ENCODE data around the gene KIF3A. TPM values are rescaled to one million over a fixed set of nuclear protein-coding genes. Genes with fewer than 3 reads are reported as not detected.
A peak's percentile ranks its signal among the peaks of the same experiment; 100 is the strongest.

Gene KIF3A
- total and polyA plus RNA-seq, 8 donors: 0.58 to 19.3 (median 4.6) TPM

DNA sequence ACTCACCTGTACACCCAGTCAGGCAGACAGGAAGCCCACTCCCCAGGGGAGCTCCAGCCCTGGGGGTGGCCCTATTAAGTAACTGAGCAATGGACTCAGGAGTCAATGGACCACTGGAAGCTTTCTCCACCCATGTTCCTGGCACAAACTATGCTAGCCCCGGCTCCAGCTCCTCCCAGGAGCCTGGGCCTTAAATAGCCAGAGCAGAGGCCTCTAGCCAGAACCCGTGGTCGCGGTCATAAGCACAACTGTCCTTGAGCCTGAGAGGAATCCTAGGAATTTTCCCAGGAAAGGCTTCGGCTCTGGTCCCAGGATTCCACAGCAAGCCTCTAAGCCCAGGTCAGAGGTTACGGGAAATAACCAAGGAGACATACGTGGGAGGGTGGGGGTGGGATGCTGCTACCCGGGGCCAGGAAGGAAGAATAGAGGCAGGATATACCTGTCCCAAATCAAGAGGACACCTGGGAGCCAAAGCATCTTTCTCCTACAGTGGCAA, 34.2 kb upstream of the KIF3A start:
- Histone ChIP-seq H3K4me1 (peaks cover 26 to 81% (median 61%) of the 10 kb centered on the region in 4 donors), H3K27ac (peak overlapping the region in 3 of 5 donors; percentile 22 to 38 (median 36)), H3K9me3 (no peaks in the 10 kb centered on the region), H3K4me3 (no peak overlapping the region), H3K27me3 (no peaks in the 10 kb centered on the region), H3K36me3 (no peaks in the 10 kb centered on the region)
- TF ChIP-seq EP300 (IDR thresholded peaks at IDR 0.05) (no peak), POLR2A (IDR thresholded peaks at IDR 0.05) (no peak), POLR2AphosphoS5 (IDR thresholded peaks at IDR 0.05) (no peak)
- TF ChIP-seq, protein P1, sequence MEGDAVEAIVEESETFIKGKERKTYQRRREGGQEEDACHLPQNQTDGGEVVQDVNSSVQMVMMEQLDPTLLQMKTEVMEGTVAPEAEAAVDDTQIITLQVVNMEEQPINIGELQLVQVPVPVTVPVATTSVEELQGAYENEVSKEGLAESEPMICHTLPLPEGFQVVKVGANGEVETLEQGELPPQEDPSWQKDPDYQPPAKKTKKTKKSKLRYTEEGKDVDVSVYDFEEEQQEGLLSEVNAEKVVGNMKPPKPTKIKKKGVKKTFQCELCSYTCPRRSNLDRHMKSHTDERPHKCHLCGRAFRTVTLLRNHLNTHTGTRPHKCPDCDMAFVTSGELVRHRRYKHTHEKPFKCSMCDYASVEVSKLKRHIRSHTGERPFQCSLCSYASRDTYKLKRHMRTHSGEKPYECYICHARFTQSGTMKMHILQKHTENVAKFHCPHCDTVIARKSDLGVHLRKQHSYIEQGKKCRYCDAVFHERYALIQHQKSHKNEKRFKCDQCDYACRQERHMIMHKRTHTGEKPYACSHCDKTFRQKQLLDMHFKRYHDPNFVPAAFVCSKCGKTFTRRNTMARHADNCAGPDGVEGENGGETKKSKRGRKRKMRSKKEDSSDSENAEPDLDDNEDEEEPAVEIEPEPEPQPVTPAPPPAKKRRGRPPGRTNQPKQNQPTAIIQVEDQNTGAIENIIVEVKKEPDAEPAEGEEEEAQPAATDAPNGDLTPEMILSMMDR (IDR thresholded peaks at IDR 0.05): no peak
- intact Hi-C loops (cut with DNase I; ENCODE audit: low total_unique reads): no loop called here
- DNase-seq: peak in 1 of 2 donors; percentile 36
- 52 to 73% (median 71%) methylated on average over 6 to 8 of the region's 8 CpGs for WGBS, 5 donors

DNA sequence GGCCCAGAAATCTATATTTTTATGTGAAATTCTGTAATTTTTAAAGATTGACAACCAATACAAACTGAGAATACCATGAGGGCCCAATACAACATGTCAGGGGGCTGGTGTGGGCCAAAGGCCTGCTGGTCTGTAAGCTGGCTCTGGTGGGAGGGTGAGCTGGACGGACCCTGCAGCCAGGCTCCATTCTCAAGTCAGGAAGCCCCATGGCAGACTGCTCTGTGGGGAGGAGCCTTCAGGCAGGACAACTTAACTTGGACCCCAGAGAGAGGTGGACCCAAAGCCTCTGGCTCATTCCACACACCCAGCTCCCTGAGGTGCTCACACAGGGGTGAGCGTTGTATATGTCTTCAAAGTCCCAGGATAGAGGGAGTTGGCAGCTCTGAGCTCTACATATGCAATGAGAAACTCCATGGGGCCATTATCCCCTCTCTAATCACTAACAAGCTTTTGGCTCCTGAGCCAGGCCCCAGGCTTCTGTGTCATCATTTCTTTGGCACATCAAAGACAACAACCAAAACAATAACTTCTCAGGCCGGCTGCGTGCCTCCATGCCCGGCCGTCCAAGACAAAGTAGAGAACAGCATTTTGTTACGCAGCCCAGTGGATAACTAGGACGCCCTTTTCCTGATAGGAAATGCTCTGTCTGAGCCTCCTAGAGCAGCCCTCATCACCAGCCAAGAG, 33.3 kb upstream of the KIF3A start:
- no peak for DNase-seq
- peaks cover 28 to 75% (median 53%) of the 10 kb centered on the region in 4 donors for H3K4me1 ChIP-seq
- H3K4me3 ChIP-seq: no peak overlapping the region
- no peak for TF ChIP-seq POLR2AphosphoS5 (IDR thresholded peaks at IDR 0.05)
- TF ChIP-seq EP300 (IDR thresholded peaks at IDR 0.05): no peak
- TF ChIP-seq, protein P1 (IDR thresholded peaks at IDR 0.05): no peak
- no peak for TF ChIP-seq POLR2A (IDR thresholded peaks at IDR 0.05)
- intact Hi-C loops (cut with DNase I; ENCODE audit: low total_unique reads): no loop called here
- peak overlapping the region in 3 of 5 donors; percentile 2 to 38 (median 22) for H3K27ac ChIP-seq
- H3K9me3 ChIP-seq: no peaks in the 10 kb centered on the region
- H3K36me3 ChIP-seq: no peaks in the 10 kb centered on the region
- no peaks in the 10 kb centered on the region for H3K27me3 ChIP-seq
- WGBS, 5 donors: 78 to 89% (median 86%) methylated on average over 8 of the region's 8 CpGs

DNA sequence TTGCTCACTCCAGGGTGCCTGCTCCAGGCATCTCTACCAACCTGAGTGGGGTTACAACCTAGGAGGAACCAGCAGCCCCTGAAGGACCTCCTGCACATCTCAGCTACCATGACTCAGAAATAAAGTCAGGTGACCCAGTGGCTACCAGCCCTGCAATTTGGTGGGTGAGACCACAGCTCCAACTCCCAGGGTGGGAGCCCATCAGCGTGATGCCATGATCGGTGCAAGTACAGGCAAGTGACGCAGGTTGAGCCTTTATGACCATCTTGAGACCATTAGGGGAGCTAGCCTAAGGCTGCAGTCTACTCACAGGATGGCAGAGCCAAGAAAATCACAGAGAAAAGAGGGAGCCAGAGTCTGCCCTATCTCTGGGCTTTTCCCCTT, 31.1 kb upstream of the KIF3A start:
- peaks cover 15 to 20% (median 18%) of the 10 kb centered on the region in 4 donors for H3K36me3 ChIP-seq
- H3K9me3 ChIP-seq: no peaks in the 10 kb centered on the region
- H3K27me3 ChIP-seq: no peaks in the 10 kb centered on the region
- no peak overlapping the region for H3K27ac ChIP-seq
- no peak for DNase-seq
- TF ChIP-seq POLR2A (IDR thresholded peaks at IDR 0.05): no peak
- TF ChIP-seq, protein P1 (IDR thresholded peaks at IDR 0.05): no peak
- TF ChIP-seq EP300 (IDR thresholded peaks at IDR 0.05): no peak
- TF ChIP-seq POLR2AphosphoS5 (IDR thresholded peaks at IDR 0.05): no peak
- peaks cover 19 to 55% (median 36%) of the 10 kb centered on the region in 4 donors for H3K4me1 ChIP-seq
- no peak overlapping the region for H3K4me3 ChIP-seq
- intact Hi-C loops (cut with DNase I; ENCODE audit: low total_unique reads): no loop called here
- 96 to 99% (median 97%) methylated on average over 3 of the region's 3 CpGs for WGBS, 5 donors

DNA sequence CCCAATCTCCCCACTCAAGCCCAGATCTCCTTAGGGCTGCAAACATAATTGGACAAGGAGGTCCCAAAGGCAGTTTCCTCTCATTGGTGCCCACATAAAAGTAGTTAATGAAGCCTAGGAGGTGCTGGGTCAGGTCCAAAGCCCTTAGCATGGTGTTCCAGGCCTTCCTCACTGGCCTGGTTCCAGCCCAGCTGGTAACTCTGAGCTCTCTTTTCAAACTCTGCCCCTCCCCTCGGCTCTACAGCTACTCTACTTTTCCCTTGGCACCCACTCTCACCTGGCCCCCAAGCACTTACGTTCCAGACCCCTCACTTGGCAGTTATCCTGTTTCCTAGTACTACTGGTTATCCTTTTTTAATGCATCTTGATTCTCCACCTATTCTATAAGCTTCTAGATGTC, 29.8 kb upstream of the KIF3A start:
- Histone ChIP-seq H3K4me1 (peaks cover 19 to 43% (median 27%) of the 10 kb centered on the region in 4 donors), H3K27me3 (no peaks in the 10 kb centered on the region), H3K9me3 (no peaks in the 10 kb centered on the region), H3K27ac (no peak overlapping the region), H3K36me3 (peaks cover 20 to 33% (median 32%) of the 10 kb centered on the region in 4 donors), H3K4me3 (no peak overlapping the region)
- DNase-seq: no peak
- WGBS, 5 donors: 23 to 48% (median 41%) methylated on average over 2 of the region's 2 CpGs
- no peak for TF ChIP-seq POLR2A (IDR thresholded peaks at IDR 0.05)
- no peak for TF ChIP-seq EP300 (IDR thresholded peaks at IDR 0.05)
- no peak for TF ChIP-seq POLR2AphosphoS5 (IDR thresholded peaks at IDR 0.05)
- TF ChIP-seq, protein P1 (IDR thresholded peaks at IDR 0.05): no peak
- intact Hi-C loops (cut with DNase I; ENCODE audit: low total_unique reads): no loop called here

Measured in stomach (tissue), 9 donors.